K562 (cell line): Measurements from ENCODE around the gene DNAJB11. TPM values are rescaled to one million over a fixed set of nuclear protein-coding genes. Genes with fewer than 3 reads are reported as not detected.

Experiments
- ARID3A ChIP-seq: IDR thresholded peaks from 2 replicates; pipeline ENCODE4 v1.6.1; 2012; ENCODE audit warnings: low read depth, low read length, improper control_type of control experiment, borderline replicate concordance
- BHLHE40 ChIP-seq: IDR thresholded peaks from 2 replicates; pipeline ENCODE4 v1.6.1; 2011; ENCODE audit warnings: low read length, improper control_type of control experiment
- BRCA1 ChIP-seq, 2 experiments: fragments of 450-650 bp in 1 of 2; sonication (generic) in 1 of 2; formaldehyde crosslinking in 1 of 2; IDR thresholded peaks; 2 replicates each; pipeline versions ENCODE4 v1.5.0 to v1.6.1; 2017 to 2020; ENCODE audit warnings: mild to moderate bottlenecking in 1 of 2, missing genetic modification reagents in 1 of 2
- BRF1 ChIP-seq: IDR thresholded peaks from 3 replicates; pipeline ENCODE4 v1.6.1; 2011; ENCODE audit warnings: borderline replicate concordance, mild to moderate bottlenecking; ENCODE audit not compliant: insufficient read length; ENCODE audit errors: extremely low read depth
- CEBPB ChIP-seq: fragments of 450-650 bp; IDR thresholded peaks from 2 replicates; pipeline ENCODE4 v1.6.1; 2016; ENCODE audit warnings: missing genetic modification characterization, missing compliant biosample characterization
- COPS2 ChIP-seq: fragments of 450-650 bp; conservative IDR thresholded peaks from 2 replicates; pipeline ENCODE4 v1.6.1; 2016; ENCODE audit warnings: mild to moderate bottlenecking, moderate library complexity
- ESRRB ChIP-seq: fragments of 250-450 bp; sonication (Bioruptor Pico); IDR thresholded peaks from 2 replicates; pipeline ENCODE4 v1.5.0; 2020; ENCODE audit warnings: mild to moderate bottlenecking, moderate library complexity, borderline replicate concordance
- HNRNPH1 ChIP-seq: fragments of 200-400 bp; formaldehyde crosslinking; optimal IDR thresholded peaks from 2 replicates; pipeline ENCODE3; 2017; ENCODE audit warnings: low read depth, mild to moderate bottlenecking, low read length, moderate library complexity
- MEF2D ChIP-seq: conservative IDR thresholded peaks from 2 replicates; pipeline ENCODE4 v1.6.1; 2016; ENCODE audit warnings: low read depth, missing genetic modification characterization, missing compliant biosample characterization
- MIER1 ChIP-seq: fragments of 450-650 bp; IDR thresholded peaks from 2 replicates; pipeline ENCODE4 v1.6.1; 2016; ENCODE audit warnings: antibody characterized with exemption, mild to moderate bottlenecking, low read depth
- NRF1 ChIP-seq, 2 experiments: fragments of 450-650 bp; IDR thresholded peaks in 1 of 2; conservative IDR thresholded peaks in 1 of 2; 2 replicates each; pipeline ENCODE4 v1.6.1; 2014; ENCODE audit warnings: mild to moderate bottlenecking in 2 of 2
- PCBP1 ChIP-seq: fragments of 200-400 bp; formaldehyde crosslinking; IDR thresholded peaks from 2 replicates; pipeline ENCODE4 v1.6.1; 2018; ENCODE audit warnings: mild to moderate bottlenecking, low read depth, low read length; ENCODE audit not compliant: poor library complexity, severe bottlenecking
- POLR2AphosphoS5 ChIP-seq: IDR thresholded peaks from 2 replicates; pipeline ENCODE4 v1.6.1; 2011; ENCODE audit warnings: mild to moderate bottlenecking, low read depth, low read length, moderate library complexity; ENCODE audit not compliant: control insufficient read depth, insufficient read depth
- RBM15 ChIP-seq: fragments of 200-400 bp; formaldehyde crosslinking; IDR thresholded peaks from 2 replicates; pipeline ENCODE4 v1.6.1; 2018; ENCODE audit warnings: mild to moderate bottlenecking, low read length, moderate library complexity; ENCODE audit not compliant: insufficient read depth
- TAF1 ChIP-seq: IDR thresholded peaks from 2 replicates; pipeline ENCODE4 v1.6.1; 2011; ENCODE audit warnings: mild to moderate bottlenecking, low read length, moderate library complexity; ENCODE audit not compliant: insufficient read depth, control insufficient read depth, severe bottlenecking; ENCODE audit errors: extremely low read depth
- TAF7 ChIP-seq: fragments of 450-650 bp; IDR thresholded peaks from 2 replicates; pipeline ENCODE4 v1.6.1; 2016; ENCODE audit warnings: missing genetic modification characterization, missing compliant biosample characterization
- TSC22D4 ChIP-seq: fragments of 450-650 bp; IDR thresholded peaks from 2 replicates; pipeline ENCODE4 v1.6.1; 2016; ENCODE audit warnings: missing genetic modification characterization, missing biosample characterization, control low read depth
- ZBED1 ChIP-seq: IDR thresholded peaks from 2 replicates; pipeline ENCODE4 v1.6.1; 2014
- ZBTB9 ChIP-seq: fragments of 450-650 bp; formaldehyde crosslinking; IDR thresholded peaks from 2 replicates; pipeline ENCODE4 v1.4.0; 2020; ENCODE audit warnings: mild to moderate bottlenecking, moderate library complexity
- ZNF239 ChIP-seq: fragments of 250-450 bp; sonication (Bioruptor Pico); IDR thresholded peaks from 2 replicates; pipeline ENCODE4 v1.4.0; 2020; ENCODE audit warnings: mild to moderate bottlenecking
- ZNF311 ChIP-seq: fragments of 250-450 bp; sonication (Bioruptor Pico); IDR thresholded peaks from 2 replicates; pipeline ENCODE4 v1.4.0; 2020; ENCODE audit warnings: mild to moderate bottlenecking, moderate library complexity
- polyA plus RNA-seq, 8 experiments: library from polyadenylated mRNA; depleted of rRNA in 4 of 8; stranded (reverse) in 5 of 8; unstranded in 3 of 8; fragments of >200 nt; fragmentation: Nextera tagmentation in 2 of 8; fragmentation: Illumina TruSeq in 1 of 8; extraction: Ambion mirVana in 2 of 8; extraction: Trizol in 1 of 8; gene quantifications; 2 replicates each; pipeline versions ENCODE4 v1.2.1 to v1.2.3, GENCODE V29; 2011 to 2014; ENCODE audit warnings: inconsistent platforms in 1 of 8, missing spikeins in 1 of 8
- total RNA-seq, 7 experiments: library from RNA; depleted of rRNA in 6 of 7; stranded (reverse); fragments of >200 nt in 6 of 7; fragmentation: Illumina TruSeq in 2 of 7; extraction: Trizol in 2 of 7; gene quantifications; 2 replicates each; pipeline versions ENCODE4 v1.2.1 to v1.2.3, GENCODE V29; 2011 to 2021; ENCODE audit warnings: low replicate concordance in 1 of 7
- TF ChIP-seq, protein P1 (sequence below): sonication (generic); formaldehyde crosslinking; IDR thresholded peaks from 2 replicates; pipeline ENCODE4 v1.5.0; 2020; ENCODE audit warnings: missing genetic modification reagents
- TF ChIP-seq, protein P2 (sequence below): sonication (generic); formaldehyde crosslinking; IDR thresholded peaks from 2 replicates; pipeline ENCODE4 v1.8.1; 2023; ENCODE audit warnings: mild to moderate bottlenecking, missing genetic modification reagents, moderate library complexity

The DNAJB11 gene
- total and polyA plus RNA-seq, 9 of the 15 experiments (the other 6 are each of a cell fraction or from before 2014, with no cell fraction given) = 14.8 to 74.7 (median 63.8) TPM

DNA sequence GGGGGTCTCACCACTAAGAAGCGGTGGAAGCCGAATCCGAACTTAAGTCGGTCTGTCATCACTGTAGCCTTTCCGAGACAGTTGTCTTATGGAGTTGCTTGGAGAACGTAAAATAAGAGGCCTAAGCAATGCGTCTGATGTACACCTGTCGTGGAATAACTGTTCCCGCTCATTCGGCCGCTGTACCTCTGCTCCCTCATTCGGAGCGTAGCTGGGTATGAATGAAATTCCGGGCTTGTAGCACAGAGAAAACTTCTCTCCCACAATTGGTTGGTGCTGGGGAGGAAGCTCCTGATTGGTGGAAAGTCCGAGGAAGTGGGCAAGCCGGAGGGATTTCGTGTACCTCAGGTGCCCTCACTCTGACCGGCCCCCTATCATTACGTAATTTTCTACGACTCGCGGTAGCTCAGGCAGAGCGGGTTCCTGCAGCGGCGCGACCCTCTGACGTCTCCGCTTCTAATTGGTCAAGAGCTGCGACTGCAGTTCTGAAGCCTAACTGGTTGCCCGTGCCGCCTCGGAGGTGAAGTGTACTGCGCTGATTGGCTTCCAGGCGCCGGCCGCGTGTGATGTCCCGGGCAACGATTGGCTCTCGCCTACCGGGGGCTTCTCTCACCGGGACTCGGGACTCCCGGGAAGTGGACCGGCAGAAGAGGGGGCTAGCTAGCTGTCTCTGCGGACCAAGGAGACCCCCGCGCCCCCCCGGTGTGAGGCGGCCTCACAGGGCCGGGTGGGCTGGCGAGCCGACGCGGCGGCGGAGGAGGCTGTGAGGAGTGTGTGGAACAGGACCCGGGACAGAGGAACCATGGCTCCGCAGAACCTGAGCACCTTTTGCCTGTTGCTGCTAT is at the start of gene DNAJB11 (continued):
- TF ChIP-seq MIER1 (no peak), ZNF239 (CRISPR knock-in tag) (no peak), TAF1 (peak; percentile 99), ESRRB (CRISPR knock-in tag) (no peak), ARID3A (no peak), PCBP1 (no peak), ZNF311 (CRISPR knock-in tag) (no peak), MEF2D (tag) (no peak), TAF7 (tag) (peak; percentile 81), ZBTB9 (CRISPR knock-in tag) (no peak), CEBPB (tag) (peak; percentile 97), BRF1 (no peak), RBM15 (no peak), NRF1 (conservative IDR thresholded peaks at IDR 0.05 in 1 of 2, IDR thresholded peaks at IDR 0.05 in 1 of 2) (peak; percentile 86 to 88), COPS2 (no peak), POLR2AphosphoS5 (peak; percentile 96), ZBED1 (no peak), BHLHE40 (peak; percentile 72), TSC22D4 (tag) (no peak), BRCA1 (IDR thresholded peaks at IDR 0.05) (no peak), BRCA1 (CRISPR knock-in tag; IDR thresholded peaks at IDR 0.05) (no peak), HNRNPH1 (no peak)
- TF ChIP-seq, protein P1, sequence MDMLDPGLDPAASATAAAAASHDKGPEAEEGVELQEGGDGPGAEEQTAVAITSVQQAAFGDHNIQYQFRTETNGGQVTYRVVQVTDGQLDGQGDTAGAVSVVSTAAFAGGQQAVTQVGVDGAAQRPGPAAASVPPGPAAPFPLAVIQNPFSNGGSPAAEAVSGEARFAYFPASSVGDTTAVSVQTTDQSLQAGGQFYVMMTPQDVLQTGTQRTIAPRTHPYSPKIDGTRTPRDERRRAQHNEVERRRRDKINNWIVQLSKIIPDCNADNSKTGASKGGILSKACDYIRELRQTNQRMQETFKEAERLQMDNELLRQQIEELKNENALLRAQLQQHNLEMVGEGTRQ = no peak
- TF ChIP-seq, protein P2, sequence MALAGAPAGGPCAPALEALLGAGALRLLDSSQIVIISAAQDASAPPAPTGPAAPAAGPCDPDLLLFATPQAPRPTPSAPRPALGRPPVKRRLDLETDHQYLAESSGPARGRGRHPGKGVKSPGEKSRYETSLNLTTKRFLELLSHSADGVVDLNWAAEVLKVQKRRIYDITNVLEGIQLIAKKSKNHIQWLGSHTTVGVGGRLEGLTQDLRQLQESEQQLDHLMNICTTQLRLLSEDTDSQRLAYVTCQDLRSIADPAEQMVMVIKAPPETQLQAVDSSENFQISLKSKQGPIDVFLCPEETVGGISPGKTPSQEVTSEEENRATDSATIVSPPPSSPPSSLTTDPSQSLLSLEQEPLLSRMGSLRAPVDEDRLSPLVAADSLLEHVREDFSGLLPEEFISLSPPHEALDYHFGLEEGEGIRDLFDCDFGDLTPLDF (CRISPR knock-in tag) = peak; percentile 59; the same call in 1 of the 2 replicates
